ENCODE results near the gene DAAM1. TPM values are rescaled to one million over a fixed set of nuclear protein-coding genes. Genes with fewer than 3 reads are reported as not detected.

Gene DAAM1
- total RNA-seq, 3 donors from 2014 or later (not counting 1 experiment from before 2014, with no cell fraction given), result 10.9 to 31.4 (median 12.6) TPM

DNA sequence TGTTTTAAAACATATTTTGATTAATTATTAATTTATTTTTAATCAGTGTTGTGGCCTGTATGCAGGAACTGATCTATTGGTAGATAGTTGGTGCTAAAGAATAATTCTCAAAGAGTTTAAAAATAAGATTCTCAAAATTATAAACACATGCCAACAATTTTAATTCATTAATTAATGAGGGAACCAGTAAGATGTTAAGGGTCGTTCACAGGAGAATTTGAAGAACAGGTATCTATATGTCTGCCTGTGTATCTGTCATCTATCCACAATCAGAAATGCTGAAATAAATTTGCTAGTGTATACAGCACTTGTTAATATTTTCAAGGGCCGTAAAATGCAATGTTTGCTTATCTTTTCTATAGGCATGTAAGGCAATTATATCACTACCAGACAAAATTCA is 18.4 kb downstream of the DAAM1 start:
- intact Hi-C loops (cut with micrococcal nuclease), result no loop called here
- Mint-ChIP-seq H3K4me3 (no peak overlapping the region), H3K36me3 (no peaks in the 10 kb centered on the region), H3K27me3 (ENCODE audit: low read depth in 2 of 2) (no peaks in the 10 kb centered on the region), H3K4me1 (peaks cover 21 to 24% of the 10 kb centered on the region in 2 donors), H3K9me3 (no peaks in the 10 kb centered on the region), H3K27ac (no peak overlapping the region)
- H3K9me3 ChIP-seq (ENCODE audit: control insufficient read depth, insufficient read depth, low read length), result no peaks in the 10 kb centered on the region
- no peaks in the 10 kb centered on the region for H3K36me3 ChIP-seq (ENCODE audit: control insufficient read depth, insufficient read depth, low read length)
- no peak overlapping the region for H3K4me3 ChIP-seq (ENCODE audit: low read length)
- DNase-seq, result no peak
- H3K4me1 ChIP-seq (ENCODE audit: control insufficient read depth, insufficient read depth, low read length), result peaks cover 4% of the 10 kb centered on the region
- no CpG with 5 or more reads among the region's 2 CpGs for WGBS (ENCODE audit: insufficient coverage)
- no peak overlapping the region for H3K27ac ChIP-seq (ENCODE audit: low read length)
- ATAC-seq, result no peak
- no peak for TF ChIP-seq CTCF (IDR thresholded peaks at IDR 0.05)
- no peaks in the 10 kb centered on the region for H3K27me3 ChIP-seq (ENCODE audit: control insufficient read depth, insufficient read depth, low read length)

GRCh38 chr14:59207506-59207933 is 19.1 kb downstream of the DAAM1 start:
- Mint-ChIP-seq H3K4me3 (no peak overlapping the region), H3K4me1 (peaks cover 14 to 18% of the 10 kb centered on the region in 2 donors), H3K9me3 (no peaks in the 10 kb centered on the region), H3K27me3 (ENCODE audit: low read depth in 2 of 2) (no peaks in the 10 kb centered on the region), H3K27ac (no peak overlapping the region), H3K36me3 (no peaks in the 10 kb centered on the region)
- no peak overlapping the region for H3K27ac ChIP-seq (ENCODE audit: low read length)
- H3K36me3 ChIP-seq (ENCODE audit: control insufficient read depth, insufficient read depth, low read length), result no peaks in the 10 kb centered on the region
- H3K4me3 ChIP-seq (ENCODE audit: low read length), result no peak overlapping the region
- WGBS (ENCODE audit: insufficient coverage), result 72% methylated on average over 3 of the region's 5 CpGs
- intact Hi-C loops (cut with micrococcal nuclease), result no loop called here
- H3K4me1 ChIP-seq (ENCODE audit: control insufficient read depth, insufficient read depth, low read length), result no peaks in the 10 kb centered on the region
- TF ChIP-seq CTCF (IDR thresholded peaks at IDR 0.05), result no peak
- H3K9me3 ChIP-seq (ENCODE audit: control insufficient read depth, insufficient read depth, low read length), result no peaks in the 10 kb centered on the region
- ATAC-seq, result no peak
- no peaks in the 10 kb centered on the region for H3K27me3 ChIP-seq (ENCODE audit: control insufficient read depth, insufficient read depth, low read length)
- DNase-seq, result no peak

DNA sequence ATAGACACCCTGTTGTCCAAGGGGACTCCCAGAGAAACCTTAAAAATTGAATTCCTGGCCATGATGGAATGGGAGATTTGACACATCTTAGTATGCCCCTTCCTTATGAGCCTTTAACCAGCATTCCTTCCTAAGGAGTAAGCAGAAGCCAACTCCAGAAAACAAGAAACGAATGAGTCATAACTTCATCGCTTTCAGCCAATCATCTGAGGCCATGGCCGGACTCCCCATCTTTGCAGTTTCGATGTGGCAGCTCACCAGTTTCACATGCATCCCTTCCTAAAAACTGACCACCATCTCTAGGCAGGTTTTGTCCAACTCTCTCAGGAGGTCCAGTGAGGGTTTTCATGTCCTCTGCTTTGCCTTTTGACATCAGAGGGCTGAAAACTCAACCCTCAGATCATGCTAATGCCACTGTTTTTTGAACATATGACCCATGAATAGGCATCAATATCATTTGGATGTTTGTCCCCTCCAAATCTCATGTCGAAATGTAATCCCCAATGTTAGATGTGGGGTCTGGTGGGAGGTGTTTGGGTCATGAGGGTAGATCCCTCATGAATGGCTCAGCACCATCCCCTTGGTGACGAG is 19.9 kb downstream of the DAAM1 start:
- intact Hi-C loops (cut with micrococcal nuclease), result no loop called here
- peak overlapping the region in 1 of 2 donors; percentile 2 for H3K27ac Mint-ChIP-seq
- ATAC-seq (no peak), DNase-seq (no peak)
- no peak overlapping the region for H3K27ac ChIP-seq (ENCODE audit: low read length)
- WGBS (ENCODE audit: insufficient coverage), result 81% methylated on average over 5 of the region's 6 CpGs
- H3K4me3 ChIP-seq (ENCODE audit: low read length), result no peak overlapping the region
- no peaks in the 10 kb centered on the region for H3K36me3 ChIP-seq (ENCODE audit: control insufficient read depth, insufficient read depth, low read length)
- H3K4me1 ChIP-seq (ENCODE audit: control insufficient read depth, insufficient read depth, low read length), result no peaks in the 10 kb centered on the region
- TF ChIP-seq CTCF (IDR thresholded peaks at IDR 0.05), result no peak
- H3K4me1 Mint-ChIP-seq, result peaks cover 10 to 16% of the 10 kb centered on the region in 2 donors
- no peaks in the 10 kb centered on the region for H3K27me3 Mint-ChIP-seq (ENCODE audit: low read depth in 2 of 2)
- no peaks in the 10 kb centered on the region for H3K36me3 Mint-ChIP-seq
- no peak overlapping the region for H3K4me3 Mint-ChIP-seq
- no peaks in the 10 kb centered on the region for H3K9me3 ChIP-seq (ENCODE audit: control insufficient read depth, insufficient read depth, low read length)
- H3K9me3 Mint-ChIP-seq, result no peaks in the 10 kb centered on the region
- no peaks in the 10 kb centered on the region for H3K27me3 ChIP-seq (ENCODE audit: control insufficient read depth, insufficient read depth, low read length)

- no peaks in the 10 kb centered on the region for H3K27me3 ChIP-seq (ENCODE audit: control insufficient read depth, insufficient read depth, low read length)
- no peaks in the 10 kb centered on the region for H3K36me3 ChIP-seq (ENCODE audit: control insufficient read depth, insufficient read depth, low read length)
- Mint-ChIP-seq H3K27me3 (ENCODE audit: low read depth in 2 of 2) (no peaks in the 10 kb centered on the region), H3K4me1 (peaks cover 10 to 17% of the 10 kb centered on the region in 2 donors), H3K36me3 (no peaks in the 10 kb centered on the region), H3K27ac (peak overlapping the region in 1 of 2 donors; percentile 2), H3K4me3 (no peak overlapping the region), H3K9me3 (no peaks in the 10 kb centered on the region)
- H3K9me3 ChIP-seq (ENCODE audit: control insufficient read depth, insufficient read depth, low read length), result no peaks in the 10 kb centered on the region
- no peak for ATAC-seq
- no peaks in the 10 kb centered on the region for H3K4me1 ChIP-seq (ENCODE audit: control insufficient read depth, insufficient read depth, low read length)
- intact Hi-C loops (cut with micrococcal nuclease), result no loop called here
- H3K27ac ChIP-seq (ENCODE audit: low read length), result no peak overlapping the region
- no peak for TF ChIP-seq CTCF (IDR thresholded peaks at IDR 0.05)
- no peak for DNase-seq
- no peak overlapping the region for H3K4me3 ChIP-seq (ENCODE audit: low read length)
- 100% methylated on average over 1 of the region's 1 CpG for WGBS (ENCODE audit: insufficient coverage)
These were observed 20.5 kb downstream of the DAAM1 start for GRCh38 chr14:59208954-59209353.

All from natural killer cell (primary cell).